PC-3 (cell line): ENCODE results near the gene BCAS3. TPM values are rescaled to one million over a fixed set of nuclear protein-coding genes. Genes with fewer than 3 reads are reported as not detected.

Experiments used
- ATAC-seq: fragments of 200-7000 bp; cut with Tn5 transposase; 2 replicates; pipeline ENCODE4 v1.9.1; 2020; ENCODE audit warnings: mild to moderate bottlenecking, moderate library complexity
- Bru-seq: library from RNA; stranded (reverse); fragments of 400-500 nt; gene quantifications from one replicate; lab custom pipeline; 2021; lab: Mats Ljungman, UMichigan
- BruChase-seq, 2 experiments: library from RNA; stranded (reverse); fragments of 400-500 nt; gene quantifications; one replicate each; lab custom pipeline; 2021; lab: Mats Ljungman, UMichigan
- BruUV-seq: library from RNA; stranded (reverse); fragments of 400-500 nt; replicated peaks from 2 replicates; lab custom pipeline; 2021; lab: Mats Ljungman, UMichigan
- CTCF ChIA-PET: fragments of 300-600 bp; sonication (Branson Sonifier 250); formaldehyde crosslinking; loops from one replicate; lab custom pipeline; 2022; ENCODE audit warnings: antibody characterized with exemption; lab: Charles Lee
- POLR2A ChIA-PET: fragments of 300-600 bp; sonication (Branson Sonifier 250); formaldehyde crosslinking; loops from one replicate; lab custom pipeline; 2022; ENCODE audit warnings: antibody characterized with exemption; ENCODE audit not compliant: unreplicated experiment; lab: Charles Lee
- DNase-seq: peaks from one replicate; pipeline ENCODE4 v3.0.0-alpha.2; 2015
- H2AFZ ChIP-seq: fragments of 300-600 bp; sonication (generic); 2 replicates; pipeline ENCODE4 v1.6.0; 2016; ENCODE audit warnings: antibody characterized with exemption, low read length
- H3F3A ChIP-seq: fragments of 300-600 bp; sonication (generic); one replicate; pipeline ENCODE4 v1.6.0; 2017; ENCODE audit warnings: antibody characterized with exemption, low read length, control low read depth, mild to moderate bottlenecking; ENCODE audit not compliant: unreplicated experiment
- H3K27ac ChIP-seq: fragments of 300-600 bp; sonication (generic); 2 replicates; pipeline ENCODE4 v1.5.1; 2016; ENCODE audit warnings: mild to moderate bottlenecking, low read length
- H3K27me3 ChIP-seq: fragments of 300-600 bp; sonication (generic); 2 replicates; pipeline ENCODE4 v1.6.1; 2016; ENCODE audit warnings: low read length, mixed read lengths
- H3K36me3 ChIP-seq: fragments of 300-600 bp; sonication (generic); 2 replicates; pipeline ENCODE4 v1.6.1; 2016; ENCODE audit warnings: low read depth, mixed run types, low read length, mixed read lengths
- H3K4me1 ChIP-seq: fragments of 300-600 bp; sonication (generic); 2 replicates; pipeline ENCODE4 v1.5.1; 2016; ENCODE audit warnings: low read length; ENCODE audit not compliant: insufficient read depth
- H3K4me2 ChIP-seq: fragments of 300-600 bp; sonication (generic); 2 replicates; pipeline ENCODE4 v1.6.0; 2016; ENCODE audit warnings: low read length
- H3K4me3 ChIP-seq: fragments of 300-600 bp; sonication (generic); 2 replicates; pipeline ENCODE4 v1.5.1; 2016; ENCODE audit warnings: mild to moderate bottlenecking, low read length, mixed read lengths
- H3K79me2 ChIP-seq: fragments of 300-600 bp; sonication (generic); 2 replicates; pipeline ENCODE4 v1.6.1; 2017; ENCODE audit warnings: low read length, mixed read lengths
- H3K9ac ChIP-seq: fragments of 300-600 bp; sonication (generic); 2 replicates; pipeline ENCODE4 v1.6.0; 2016; ENCODE audit warnings: mild to moderate bottlenecking, low read length
- H3K9me2 ChIP-seq: fragments of 300-600 bp; sonication (generic); replicated peaks from 2 replicates; pipeline ENCODE4 v1.6.1; 2016; ENCODE audit warnings: mixed run types, low read length, mixed read lengths
- H3K9me3 ChIP-seq: fragments of 300-600 bp; sonication (generic); 2 replicates; pipeline ENCODE4 v1.6.1; 2016; ENCODE audit warnings: low read length, mixed read lengths
- H4K20me1 ChIP-seq: fragments of 300-600 bp; sonication (generic); 2 replicates; pipeline ENCODE4 v1.6.1; 2016; ENCODE audit warnings: low read length, mixed read lengths
- CTCF ChIP-seq: fragments of 300-600 bp; sonication (generic); conservative IDR thresholded peaks from 2 replicates; pipeline ENCODE4 v1.5.1; 2017; ENCODE audit warnings: antibody characterized with exemption, low read depth, mild to moderate bottlenecking, low read length
- EZH2 ChIP-seq: fragments of 300-600 bp; sonication (generic); IDR thresholded peaks from one replicate; pipeline ENCODE4 v1.6.1; 2017; ENCODE audit warnings: antibody characterized with exemption, mild to moderate bottlenecking, low read length; ENCODE audit not compliant: unreplicated experiment
- EZH2phosphoT487 ChIP-seq: fragments of 300-600 bp; sonication (generic); IDR thresholded peaks from 2 replicates; pipeline ENCODE4 v1.6.1; 2018; ENCODE audit warnings: mild to moderate bottlenecking, antibody characterized with exemption, low read length, borderline replicate concordance
- intact Hi-C: fragments of 100-400 bp; cut with micrococcal nuclease; formaldehyde crosslinking; loops from 2 replicates; pipeline ENCODE4 v1.9.0; 2023
- long read RNA-seq: library from polyadenylated mRNA; unstranded; transcript quantifications from one replicate; pipeline ENCODE4 v2.0.0, GENCODE V29; 2021; ENCODE audit not compliant: unreplicated experiment
- total RNA-seq: library from RNA; depleted of rRNA; stranded (reverse); fragments of >200 nt; gene quantifications from 2 replicates; pipeline ENCODE4 v1.2.3, GENCODE V29; 2014; rRNA removed

The BCAS3 gene
- total RNA-seq (25.9 and 36.9 TPM in 2 replicates), Bru-seq, nascent RNA (percentile 80 among the genes with signal in this experiment), BruChase-seq, experiment 1, labeled RNA remaining after a 6-hour chase (percentile 66 among the genes with signal in this experiment), BruChase-seq, experiment 2, labeled RNA remaining after a 2-hour chase (percentile 84 among the genes with signal in this experiment)
- long read RNA-seq, full-length matches to known transcripts = 17 of 49 reads
- long read RNA-seq, partial matches to known transcripts = 12 of 49 reads
- long read RNA-seq, other reads (novel, unspliced or antisense) = 20 of 49 reads

GRCh38 chr17:60677308-60678117, at the start of gene BCAS3:
TSS of gene BCAS3 (plus strand) at chr17:60677851.
- Histone ChIP-seq H3K9ac (peak within 1 kb of the TSS; percentile 73), H3K4me1 (peaks cover 17% of the 10 kb centered on the region), H4K20me1 (no peaks in the 10 kb centered on the region), H3K79me2 (no peaks in the 10 kb centered on the region), H3F3A (no peaks in the 10 kb centered on the region), H3K27ac (no peak within 1 kb of the TSS), H3K9me3 (no peaks in the 10 kb centered on the region), H2AFZ (peak within 1 kb of the TSS; percentile 96), H3K27me3 (no peaks in the 10 kb centered on the region), H3K36me3 (no peaks in the 10 kb centered on the region), H3K9me2 (no peaks in the 10 kb centered on the region), H3K4me2 (peak within 1 kb of the TSS; percentile 88), H3K4me3 (peak within 1 kb of the TSS; percentile 83)
- intact Hi-C loops = loop anchor here (2.0 kb wide), 1 partner anchor 77 kb away; the partner anchor contains the start of gene PPM1D
- CTCF ChIA-PET = interaction anchor here (0.6 to 0.9 kb wide), 4 partner anchors 30 to 285 kb away, joined by 3 to 12 read pairs (median 3); partner anchors contain the start of genes PPM1D and USP32
- POLR2A ChIA-PET = interaction anchor here (0.7 kb wide), 1 partner anchor 1270 kb away, joined by 5 read pairs; no protein-coding TSS in a partner anchor
- TF ChIP-seq EZH2phosphoT487 (no peak), CTCF (no peak), EZH2 (no peak)
- ATAC-seq (peak; percentile 96), DNase-seq (peak; percentile 100)
- no TSS peak for BruUV-seq

- no peaks in the 10 kb centered on the region for H3K36me3 ChIP-seq
- no peak overlapping the region for H3K9ac ChIP-seq
- no peak for TF ChIP-seq EZH2
- intact Hi-C loops = no loop called here
- no peaks in the 10 kb centered on the region for H3F3A ChIP-seq
- no peaks in the 10 kb centered on the region for H3K9me2 ChIP-seq
- no peaks in the 10 kb centered on the region for H4K20me1 ChIP-seq
- no peaks in the 10 kb centered on the region for H3K79me2 ChIP-seq
- no TSS peak for BruUV-seq
- H2AFZ ChIP-seq = no peak overlapping the region
- no peak overlapping the region for H3K4me2 ChIP-seq
- POLR2A ChIA-PET = no interaction called here
- DNase-seq = no peak
- no peak overlapping the region for H3K4me3 ChIP-seq
- H3K4me1 ChIP-seq = no peaks in the 10 kb centered on the region
- ATAC-seq = peak; percentile 50
- no peak overlapping the region for H3K27ac ChIP-seq
- H3K27me3 ChIP-seq = no peaks in the 10 kb centered on the region
- H3K9me3 ChIP-seq = no peaks in the 10 kb centered on the region
- CTCF ChIA-PET = no interaction called here
These were observed 49.3 kb upstream of the BCAS3 start for GRCh38 chr17:60628252-60628889.

GRCh38 chr17:60629120-60629519, 48.5 kb upstream of the BCAS3 start:
- Histone ChIP-seq H3K36me3 (no peaks in the 10 kb centered on the region), H3K27me3 (no peaks in the 10 kb centered on the region), H3K4me2 (no peak overlapping the region), H3K9me3 (no peaks in the 10 kb centered on the region), H3F3A (no peaks in the 10 kb centered on the region), H3K79me2 (no peaks in the 10 kb centered on the region), H3K4me3 (no peak overlapping the region), H3K4me1 (no peaks in the 10 kb centered on the region), H3K27ac (no peak overlapping the region), H2AFZ (no peak overlapping the region), H4K20me1 (no peaks in the 10 kb centered on the region), H3K9me2 (no peaks in the 10 kb centered on the region), H3K9ac (no peak overlapping the region)
- ChIA-PET CTCF (interaction anchor here (0.6 kb wide), 1 partner anchor 23 kb away, joined by 4 read pairs; no protein-coding TSS in a partner anchor), POLR2A (no interaction called here)
- TF ChIP-seq CTCF (no peak), EZH2 (no peak), EZH2phosphoT487 (no peak)
- intact Hi-C loops = no loop called here
- no peak for DNase-seq
- no peak for ATAC-seq
- BruUV-seq = no TSS peak
